Dedifferentiated amniotic fluid mesenchymal stem cell (primary cell): ENCODE results near the gene TMEM51.

Experiments
- DNase-seq: peaks from one replicate; pipeline ENCODE4 v3.0.0-alpha.2; 2016; ENCODE audit errors: extremely low spot score

The TMEM51 gene

GRCh38 chr1:15196807-15197530, 43.4 kb downstream of the TMEM51 start:
- no peak for DNase-seq

GRCh38 chr1:15197591-15198447, 44.3 kb downstream of the TMEM51 start:
- no peak for DNase-seq

- DNase-seq, result no peak
Measured at GRCh38 chr1:15198684-15199083, 45.1 kb downstream of the TMEM51 start.

GRCh38 chr1:15201221-15201620, 47.7 kb downstream of the TMEM51 start:
- no peak for DNase-seq

GRCh38 chr1:15201849-15202551, 48.5 kb downstream of the TMEM51 start:
- DNase-seq, result no peak

GRCh38 chr1:15204931-15205330, 51.4 kb downstream of the TMEM51 start:
- DNase-seq, result no peak

GRCh38 chr1:15205586-15206346, 52.2 kb downstream of the TMEM51 start:
- DNase-seq, result no peak

- DNase-seq, result no peak
Measured at GRCh38 chr1:15206418-15207030, 53.0 kb downstream of the TMEM51 start.

GRCh38 chr1:15207031-15207828, 53.7 kb downstream of the TMEM51 start:
- DNase-seq, result no peak

- DNase-seq, result no peak
Measured at GRCh38 chr1:15207829-15208429, 54.4 kb downstream of the TMEM51 start.

- no peak for DNase-seq
Measured at GRCh38 chr1:15210651-15211375, 57.3 kb downstream of the TMEM51 start.

- DNase-seq, result no peak
Measured at GRCh38 chr1:15211424-15211823, 57.9 kb downstream of the TMEM51 start.

GRCh38 chr1:15212216-15212953, 58.8 kb downstream of the TMEM51 start:
- no peak for DNase-seq

GRCh38 chr1:15212954-15213291, 59.4 kb downstream of the TMEM51 start:
- DNase-seq, result no peak

- no peak for DNase-seq
Measured at GRCh38 chr1:15213341-15213821, 59.8 kb downstream of the TMEM51 start.

- no peak for DNase-seq
Measured at GRCh38 chr1:15214527-15214926, 61.0 kb downstream of the TMEM51 start.

- DNase-seq, result no peak
Measured at GRCh38 chr1:15215116-15215515, 61.6 kb downstream of the TMEM51 start.

GRCh38 chr1:15217654-15218053, 64.1 kb downstream of the TMEM51 start:
- no peak for DNase-seq
